ENCODE data around the gene USP32. TPM values are rescaled to one million over a fixed set of nuclear protein-coding genes. Genes with fewer than 3 reads are reported as not detected.
"Not testable (repeated sequence)": the region's sequence is repeated elsewhere in the genome, so short reads cannot be mapped to it uniquely, and the experiment has no call there.

USP32 gene
- total RNA-seq, 1 donor from 2014 or later = 40.8 TPM

DNA sequence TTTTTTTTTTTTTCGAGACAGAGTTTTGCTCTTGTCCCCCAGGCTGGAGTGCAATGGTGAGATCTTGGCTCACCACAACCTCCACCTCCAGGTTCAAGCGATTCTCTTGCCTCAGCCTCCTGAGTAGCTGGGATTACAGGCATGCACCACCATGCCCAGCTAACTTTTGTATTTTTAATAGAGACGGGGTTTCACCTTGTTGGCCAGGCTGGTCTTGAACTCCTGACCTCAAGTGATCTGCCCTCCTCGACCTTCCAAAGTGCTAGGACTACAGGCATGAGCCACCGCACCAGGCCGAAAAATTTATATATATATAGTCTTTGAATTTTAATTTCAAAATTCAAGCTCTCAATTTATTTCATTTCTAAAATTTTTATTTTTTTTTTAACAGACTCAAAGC, 36.6 kb upstream of the USP32 start:
- not testable (repeated sequence) for H3K27me3 Mint-ChIP-seq (ENCODE audit: low read depth); H3K4me3 Mint-ChIP-seq; H3K4me1 Mint-ChIP-seq; H3K27ac Mint-ChIP-seq (ENCODE audit: unreplicated experiment); DNase-seq (ENCODE audit: low read depth, low spot score); H3K36me3 Mint-ChIP-seq (ENCODE audit: low read depth); H3K9me3 Mint-ChIP-seq

DNA sequence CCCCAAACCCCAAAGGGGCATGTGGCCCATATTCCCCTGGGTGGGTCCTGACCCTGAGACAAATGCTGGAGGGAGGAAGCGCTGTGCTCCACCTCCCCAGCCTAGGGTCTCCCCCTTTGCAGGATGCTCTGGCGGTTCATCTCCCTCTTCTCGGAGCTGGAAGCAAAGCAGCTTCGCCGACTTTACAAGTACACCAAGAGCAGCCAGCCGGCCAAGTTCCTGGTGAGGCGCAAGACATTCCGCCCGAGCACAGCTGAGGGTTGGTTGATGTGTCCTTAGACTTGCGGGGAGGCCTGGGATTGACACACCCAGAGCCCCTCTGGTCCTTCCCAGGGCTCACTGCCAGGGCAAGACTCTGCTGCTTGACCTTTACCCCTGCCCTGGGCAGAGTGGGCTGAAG, 34.7 kb upstream of the USP32 start:
- Mint-ChIP-seq H3K4me3 (no peak overlapping the region), H3K27ac (ENCODE audit: unreplicated experiment) (no peak overlapping the region), H3K36me3 (ENCODE audit: low read depth) (no peaks in the 10 kb centered on the region), H3K4me1 (peaks cover 4% of the 10 kb centered on the region), H3K9me3 (peaks cover 4% of the 10 kb centered on the region), H3K27me3 (ENCODE audit: low read depth) (peaks cover 2% of the 10 kb centered on the region)
- TF ChIP-seq, protein P1, sequence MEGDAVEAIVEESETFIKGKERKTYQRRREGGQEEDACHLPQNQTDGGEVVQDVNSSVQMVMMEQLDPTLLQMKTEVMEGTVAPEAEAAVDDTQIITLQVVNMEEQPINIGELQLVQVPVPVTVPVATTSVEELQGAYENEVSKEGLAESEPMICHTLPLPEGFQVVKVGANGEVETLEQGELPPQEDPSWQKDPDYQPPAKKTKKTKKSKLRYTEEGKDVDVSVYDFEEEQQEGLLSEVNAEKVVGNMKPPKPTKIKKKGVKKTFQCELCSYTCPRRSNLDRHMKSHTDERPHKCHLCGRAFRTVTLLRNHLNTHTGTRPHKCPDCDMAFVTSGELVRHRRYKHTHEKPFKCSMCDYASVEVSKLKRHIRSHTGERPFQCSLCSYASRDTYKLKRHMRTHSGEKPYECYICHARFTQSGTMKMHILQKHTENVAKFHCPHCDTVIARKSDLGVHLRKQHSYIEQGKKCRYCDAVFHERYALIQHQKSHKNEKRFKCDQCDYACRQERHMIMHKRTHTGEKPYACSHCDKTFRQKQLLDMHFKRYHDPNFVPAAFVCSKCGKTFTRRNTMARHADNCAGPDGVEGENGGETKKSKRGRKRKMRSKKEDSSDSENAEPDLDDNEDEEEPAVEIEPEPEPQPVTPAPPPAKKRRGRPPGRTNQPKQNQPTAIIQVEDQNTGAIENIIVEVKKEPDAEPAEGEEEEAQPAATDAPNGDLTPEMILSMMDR (conservative IDR thresholded peaks at IDR 0.05) = no peak
- no peak for DNase-seq (ENCODE audit: low read depth, low spot score)

DNA sequence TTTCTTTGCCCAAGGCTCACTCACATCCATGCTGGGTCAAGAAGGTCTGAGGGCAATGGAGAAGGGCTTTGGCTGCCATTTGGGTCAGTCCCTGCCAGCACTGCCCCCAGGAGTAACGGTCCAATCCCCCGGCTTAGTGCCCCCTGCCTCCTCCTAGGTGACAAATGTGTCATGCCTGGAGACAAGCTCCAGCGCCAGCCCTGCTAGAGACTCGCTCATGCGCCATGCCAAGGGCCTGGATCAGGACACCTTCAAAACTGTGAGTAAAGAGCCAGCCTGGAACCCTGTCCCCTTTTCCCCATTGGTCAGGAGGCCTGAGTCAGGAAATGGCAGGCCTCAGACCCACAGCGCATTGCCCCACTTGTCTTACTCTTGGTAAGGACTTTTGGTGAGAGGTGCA, 33.7 kb upstream of the USP32 start:
- H3K4me1 Mint-ChIP-seq = peaks cover 9% of the 10 kb centered on the region
- H3K27ac Mint-ChIP-seq (ENCODE audit: unreplicated experiment) = no peak overlapping the region
- H3K36me3 Mint-ChIP-seq (ENCODE audit: low read depth) = no peaks in the 10 kb centered on the region
- no peak overlapping the region for H3K4me3 Mint-ChIP-seq
- TF ChIP-seq, protein P1 (conservative IDR thresholded peaks at IDR 0.05) = no peak
- no peaks in the 10 kb centered on the region for H3K9me3 Mint-ChIP-seq
- DNase-seq (ENCODE audit: low read depth, low spot score) = no peak
- peaks cover 2% of the 10 kb centered on the region for H3K27me3 Mint-ChIP-seq (ENCODE audit: low read depth)

DNA sequence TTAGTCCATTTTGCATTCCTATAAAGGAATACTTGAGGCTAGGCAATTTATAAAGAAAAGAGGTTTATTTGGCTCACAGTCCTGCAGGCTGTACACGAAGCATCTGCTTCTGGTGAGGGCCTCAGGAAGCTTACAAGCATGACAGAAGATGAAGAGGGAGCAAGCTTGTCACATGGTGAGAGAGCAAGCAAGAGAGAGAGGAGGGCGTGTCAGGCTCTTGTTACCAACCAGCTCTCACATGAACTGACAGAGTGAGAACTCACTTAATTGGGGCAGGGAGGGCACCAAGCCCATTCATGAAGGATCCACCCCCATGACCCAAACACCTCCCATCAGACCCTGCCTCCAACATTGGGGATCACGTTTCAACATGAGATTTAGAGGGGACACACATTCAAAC, 31.9 kb upstream of the USP32 start:
- H3K27me3 Mint-ChIP-seq (ENCODE audit: low read depth) = peaks cover 2% of the 10 kb centered on the region

DNA sequence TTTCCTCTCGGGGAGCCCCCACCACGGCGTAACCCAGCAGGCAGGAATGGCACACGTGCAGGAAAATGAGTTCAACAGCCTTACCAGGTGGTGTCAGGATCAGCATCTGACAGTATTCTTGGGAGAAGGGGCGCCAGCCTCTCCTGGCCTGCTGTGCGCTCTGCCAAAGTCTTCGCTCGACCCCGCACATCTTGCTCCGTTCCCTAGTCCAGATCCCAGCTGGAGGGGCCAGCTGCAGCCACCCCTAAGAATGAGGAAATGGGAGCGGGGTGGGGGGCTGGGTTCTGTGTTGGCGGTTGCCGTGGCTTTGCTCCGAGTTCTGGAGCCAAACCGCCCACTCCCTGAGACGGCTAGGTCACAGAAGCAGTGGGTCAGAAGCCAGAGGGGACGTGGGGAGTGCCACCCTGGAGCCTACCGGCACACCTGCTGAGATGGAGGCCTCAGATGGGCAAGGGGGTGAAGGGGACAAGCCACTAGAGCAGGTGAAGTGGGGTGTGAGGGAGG, 30.3 kb upstream of the USP32 start, which contains the start of gene CHCT1:
TSS of gene CHCT1 (plus strand) at position 328 of the 504 bp plus-strand sequence. CDS start at position 432, 104 bp downstream.
- Mint-ChIP-seq H3K36me3 (ENCODE audit: low read depth) (no peaks in the 10 kb centered on the region), H3K27ac (ENCODE audit: unreplicated experiment) (peak within 1 kb of the TSS; percentile 54), H3K9me3 (no peaks in the 10 kb centered on the region), H3K4me1 (peaks cover 9% of the 10 kb centered on the region), H3K27me3 (ENCODE audit: low read depth) (peaks cover 2% of the 10 kb centered on the region), H3K4me3 (peak within 1 kb of the TSS; percentile 79)
- DNase-seq (ENCODE audit: low read depth, low spot score) = no peak
- TF ChIP-seq, protein P1 (conservative IDR thresholded peaks at IDR 0.05) = no peak

More for the DNA sequence above, 31.9 kb upstream of the USP32 start:
- TF ChIP-seq, protein P1 (conservative IDR thresholded peaks at IDR 0.05) = no peak
- peaks cover 9% of the 10 kb centered on the region for H3K4me1 Mint-ChIP-seq
- H3K27ac Mint-ChIP-seq (ENCODE audit: unreplicated experiment) = no peak overlapping the region
- no peaks in the 10 kb centered on the region for H3K36me3 Mint-ChIP-seq (ENCODE audit: low read depth)
- no peak for DNase-seq (ENCODE audit: low read depth, low spot score)
- H3K9me3 Mint-ChIP-seq = no peaks in the 10 kb centered on the region
- H3K4me3 Mint-ChIP-seq = no peak overlapping the region

DNA sequence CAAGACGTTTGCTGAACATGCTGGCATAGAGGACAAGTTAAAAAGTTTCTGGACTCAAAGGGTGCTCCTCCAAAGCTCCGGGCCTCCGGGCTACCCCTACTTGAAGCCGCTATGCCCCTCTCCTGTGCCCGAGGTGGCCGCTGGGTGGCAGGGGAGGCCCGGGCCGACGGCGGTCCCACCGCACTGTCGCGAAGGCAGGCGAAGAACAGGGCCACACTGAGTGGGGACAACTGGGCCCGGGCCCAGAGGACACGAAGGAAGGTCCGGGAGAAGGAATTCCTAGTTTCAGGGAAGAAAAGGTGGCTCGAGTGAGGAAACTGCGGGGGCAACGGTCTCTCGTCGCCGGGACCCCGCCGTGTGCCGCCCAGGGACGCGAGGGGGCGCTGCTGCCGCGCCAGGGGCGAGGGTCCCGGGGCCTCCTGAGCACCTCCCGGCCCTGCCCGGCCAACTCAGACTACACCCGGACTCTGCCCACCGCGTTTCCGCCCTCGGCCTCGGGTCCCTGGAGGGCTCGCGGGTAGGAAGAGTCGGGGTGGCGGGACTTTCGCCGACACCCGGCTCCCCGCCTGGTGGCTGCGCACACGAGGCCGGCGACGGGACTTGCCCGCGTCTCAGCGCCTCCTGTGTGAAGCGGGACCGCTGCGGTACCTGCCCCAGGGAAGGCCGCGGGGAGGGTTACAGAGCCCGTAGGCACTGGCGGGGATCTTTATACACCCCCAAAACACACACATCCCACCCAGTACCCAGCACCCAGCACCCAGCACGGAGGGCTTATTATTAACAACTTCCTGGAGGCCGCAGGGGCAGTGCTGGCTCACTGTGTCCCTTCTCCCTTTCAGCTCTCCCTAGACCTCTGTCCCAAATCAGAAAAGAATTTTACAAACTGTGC, 29.6 kb upstream of the USP32 start:
- Mint-ChIP-seq H3K9me3 (no peaks in the 10 kb centered on the region), H3K27me3 (ENCODE audit: low read depth) (peaks cover 2% of the 10 kb centered on the region), H3K4me1 (peaks cover 9% of the 10 kb centered on the region), H3K36me3 (ENCODE audit: low read depth) (no peaks in the 10 kb centered on the region), H3K4me3 (peak overlapping the region; percentile 79), H3K27ac (ENCODE audit: unreplicated experiment) (peak overlapping the region; percentile 54)
- TF ChIP-seq, protein P1 (conservative IDR thresholded peaks at IDR 0.05) = peak; percentile 97
- DNase-seq (ENCODE audit: low read depth, low spot score) = peak; percentile 72

DNA sequence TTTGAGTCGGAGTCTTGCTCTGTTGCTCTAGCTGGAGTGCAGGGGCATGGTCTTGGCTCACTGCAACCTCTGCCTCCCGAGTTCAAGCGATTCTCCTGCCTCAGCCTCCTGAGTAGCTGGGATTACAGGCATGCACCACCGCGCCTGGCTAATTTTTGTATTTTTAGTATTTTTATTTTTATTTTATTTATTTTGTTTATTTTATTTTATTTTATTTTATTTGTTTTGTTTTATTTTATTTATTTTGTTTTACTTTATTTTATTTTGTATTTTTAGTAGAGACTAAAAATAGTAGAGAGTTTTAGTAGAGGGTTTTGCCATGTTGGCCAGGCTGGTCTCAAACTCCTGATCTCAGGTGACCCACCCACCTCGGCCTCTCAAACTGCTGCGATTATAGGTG, 27.9 kb upstream of the USP32 start:
- H3K4me1 Mint-ChIP-seq; H3K27ac Mint-ChIP-seq (ENCODE audit: unreplicated experiment); DNase-seq (ENCODE audit: low read depth, low spot score); H3K9me3 Mint-ChIP-seq; H3K4me3 Mint-ChIP-seq; H3K27me3 Mint-ChIP-seq (ENCODE audit: low read depth); H3K36me3 Mint-ChIP-seq (ENCODE audit: low read depth): not testable (repeated sequence)

DNA sequence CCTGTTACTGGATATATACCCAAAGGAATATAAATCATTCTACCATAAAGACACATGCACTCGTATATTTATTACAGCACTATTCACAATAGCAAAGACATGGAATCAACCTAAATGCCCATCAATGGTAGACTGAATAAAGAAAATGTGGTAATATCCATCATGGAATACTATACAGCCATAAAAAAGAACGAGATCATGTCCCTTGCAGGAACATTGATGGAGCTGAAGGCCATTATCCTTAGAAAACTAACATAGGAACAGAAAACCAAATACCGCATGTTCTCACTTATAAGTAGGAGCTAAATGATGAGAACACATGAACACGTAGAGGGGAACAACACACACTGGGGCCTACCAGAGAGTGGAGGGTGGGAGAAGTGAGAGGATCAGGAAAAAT, 27.1 kb upstream of the USP32 start:
- not testable (repeated sequence) for H3K27ac Mint-ChIP-seq (ENCODE audit: unreplicated experiment); H3K36me3 Mint-ChIP-seq (ENCODE audit: low read depth); DNase-seq (ENCODE audit: low read depth, low spot score); H3K27me3 Mint-ChIP-seq (ENCODE audit: low read depth); H3K4me1 Mint-ChIP-seq; H3K9me3 Mint-ChIP-seq; H3K4me3 Mint-ChIP-seq
